Urinary bladder (tissue), 4 donors: ENCODE measurements around the gene GUCA1A. TPM values are rescaled to one million over a fixed set of nuclear protein-coding genes. Genes with fewer than 3 reads are reported as not detected.
"Not testable (repeated sequence)": the region's sequence is repeated elsewhere in the genome, so short reads cannot be mapped to it uniquely, and the experiment has no call there.

Experiments used
- DNase-seq: peaks from one replicate; pipeline ENCODE4 v3.0.0-alpha.2; 2015; ENCODE audit errors: extremely low spot score
- H3K27ac ChIP-seq: one replicate; pipeline ENCODE4 v1.5.1; 2013; ENCODE audit warnings: low read depth, mild to moderate bottlenecking, moderate library complexity
- H3K36me3 ChIP-seq: one replicate; pipeline ENCODE4 v1.6.1; 2013; ENCODE audit warnings: mild to moderate bottlenecking, moderate library complexity; ENCODE audit not compliant: insufficient read depth
- H3K4me1 ChIP-seq: one replicate; pipeline ENCODE4 v1.6.1; 2013; ENCODE audit warnings: mild to moderate bottlenecking, moderate library complexity; ENCODE audit not compliant: insufficient read depth
- H3K4me3 ChIP-seq: one replicate; pipeline ENCODE4 v1.5.1; 2013; ENCODE audit warnings: low read depth, low read length
- WGBS: extraction: QIAGEN DNeasy Blood & Tissue Kit; methylation state at CpG from one replicate; pipeline ENCODE4 v1.1.7; 2013; 5-methylcytosine and 5-hydroxymethylcytosine counted together
- polyA plus RNA-seq: library from polyadenylated mRNA; stranded (reverse); fragments of 200-250 nt; gene quantifications from one replicate; pipeline ENCODE4 v1.2.3, GENCODE V29; 2013
- total RNA-seq: library from RNA; depleted of rRNA; stranded (reverse); fragments of >200 nt; gene quantifications from one replicate; pipeline ENCODE4 v1.2.3, GENCODE V29; 2014
- donor health status: healthy with polysubstance abuse.
- donor health status: healthy.

GUCA1A gene
- total and polyA plus RNA-seq, 2 donors, result 0.16 to 2.5 TPM

DNA sequence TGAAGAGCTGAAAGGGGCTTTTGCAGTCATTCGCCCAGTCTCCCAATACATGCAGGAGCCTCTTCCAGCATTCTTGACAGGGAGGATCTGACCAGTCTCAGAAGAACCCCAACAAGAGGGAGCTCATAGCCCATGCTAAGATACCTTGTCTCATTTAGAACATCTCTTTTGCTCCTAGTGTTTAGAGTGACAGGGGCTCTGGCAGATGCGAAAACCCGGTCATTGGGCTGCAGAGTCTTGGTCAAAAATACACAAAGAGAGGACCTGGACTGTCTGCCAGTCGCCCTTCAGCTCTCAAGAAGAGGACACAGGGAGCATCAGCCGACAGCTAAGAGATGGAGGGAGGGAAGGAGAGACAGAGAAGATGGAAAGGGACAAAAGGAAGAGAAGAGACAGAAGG lies 20.9 kb downstream of the GUCA1A start:
- Histone ChIP-seq H3K27ac (no peak overlapping the region), H3K4me1 (no peaks in the 10 kb centered on the region), H3K4me3 (no peak overlapping the region), H3K36me3 (no peaks in the 10 kb centered on the region)
- WGBS, result 89% methylated on average over 5 of the region's 5 CpGs
- no peak for DNase-seq

DNA sequence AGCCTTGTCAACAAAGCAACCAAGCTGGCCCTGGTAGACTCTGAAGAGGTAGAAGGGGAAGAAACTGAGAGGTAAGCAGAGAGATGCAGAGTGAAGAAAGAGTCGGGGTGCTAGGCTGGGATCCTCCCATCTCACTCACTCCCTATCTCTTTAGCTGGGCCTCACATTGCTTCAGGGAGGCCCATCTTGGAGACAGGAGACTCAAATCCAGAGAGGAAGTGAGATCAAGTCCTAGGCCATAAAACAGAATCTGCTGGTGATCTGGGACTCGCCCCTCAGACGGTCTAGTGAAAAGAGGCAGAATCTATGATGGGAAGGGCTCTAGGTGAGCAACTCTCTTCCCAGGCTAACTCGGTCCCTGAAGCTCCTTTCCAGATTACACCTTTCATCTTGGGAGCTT lies 22.3 kb downstream of the GUCA1A start:
- H3K4me1 ChIP-seq, result no peaks in the 10 kb centered on the region
- WGBS, result 85% methylated on average over 4 of the region's 4 CpGs
- DNase-seq, result no peak
- no peaks in the 10 kb centered on the region for H3K36me3 ChIP-seq
- H3K27ac ChIP-seq, result no peak overlapping the region
- no peak overlapping the region for H3K4me3 ChIP-seq

DNA sequence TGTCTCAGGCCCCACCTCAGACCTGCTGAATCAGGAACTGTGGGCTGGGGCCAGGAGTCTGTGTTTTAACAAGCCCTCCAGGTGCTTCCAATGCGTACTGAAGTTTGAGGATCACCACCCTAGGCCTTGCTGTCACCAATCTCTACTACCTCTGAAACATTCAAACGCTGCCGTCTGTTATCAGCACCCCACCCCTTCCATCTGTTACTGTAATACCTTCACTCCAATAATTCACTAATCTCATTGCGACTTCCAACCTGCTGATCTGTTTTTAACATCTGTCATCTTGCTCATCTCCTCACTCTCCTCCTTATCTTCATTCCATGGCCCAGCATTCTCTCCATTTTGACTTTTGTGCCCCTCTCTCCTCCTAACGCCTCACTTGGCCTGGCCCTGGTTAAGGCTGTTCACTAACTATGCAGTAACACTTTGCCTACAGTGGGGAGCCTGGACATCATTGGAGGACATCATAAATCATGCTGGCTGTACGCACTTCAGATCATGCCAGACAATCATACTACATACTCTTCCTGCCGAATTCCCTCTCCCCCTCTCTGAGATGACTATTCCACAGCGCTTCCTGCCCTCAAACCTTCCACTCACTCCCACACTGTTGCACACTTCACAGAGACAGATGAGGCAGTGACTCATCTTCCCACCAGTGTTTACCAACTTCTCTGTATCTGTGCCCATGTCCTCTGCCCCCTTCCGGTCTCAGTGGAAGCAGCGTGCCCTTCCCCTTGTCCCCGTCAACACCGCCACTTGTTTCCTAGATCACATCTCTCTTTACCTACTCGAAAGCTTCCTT lies 24.6 kb downstream of the GUCA1A start:
- no peak overlapping the region for H3K27ac ChIP-seq
- no peak overlapping the region for H3K4me3 ChIP-seq

DNA sequence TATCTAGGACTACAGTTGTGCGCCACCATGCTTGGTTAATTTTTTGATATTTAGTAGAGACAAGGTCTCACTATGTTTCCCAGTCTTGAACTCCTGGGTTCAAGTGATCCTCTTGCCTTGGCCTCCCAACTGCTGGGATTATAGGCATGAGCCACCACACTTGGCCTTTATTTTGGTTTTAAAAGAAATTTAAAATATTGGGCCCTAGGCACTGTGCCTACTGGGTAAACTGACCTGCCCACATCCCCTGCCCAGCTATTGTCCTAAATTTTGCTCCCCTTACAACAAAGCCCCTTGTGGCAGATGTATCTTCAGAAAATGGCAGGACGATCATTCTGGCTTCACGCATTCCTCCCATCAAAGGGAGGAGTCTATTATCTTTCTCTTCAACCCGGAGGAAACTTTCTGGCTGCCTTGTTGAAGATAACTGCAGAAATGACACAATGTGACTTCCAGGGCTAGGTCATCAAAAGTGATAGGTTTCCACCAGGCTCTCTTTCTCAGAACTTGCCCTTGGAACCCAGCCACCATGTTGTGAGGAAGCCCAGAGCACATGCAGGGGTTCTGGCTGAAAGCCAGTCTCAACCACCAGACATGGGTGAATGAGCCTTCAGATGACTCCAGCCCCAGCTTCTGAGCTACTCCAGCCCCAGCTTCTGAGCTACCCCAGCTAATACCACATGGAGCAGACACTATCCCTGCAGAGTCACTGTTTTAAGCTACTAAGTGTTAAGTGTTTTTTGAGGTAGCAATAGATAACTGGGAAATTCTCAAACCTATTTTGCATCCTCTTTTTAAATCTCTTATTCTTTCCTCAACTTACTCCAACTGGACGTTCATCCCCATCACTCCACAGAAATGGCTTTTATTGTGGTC lies 26.2 kb downstream of the GUCA1A start:
- H3K27ac ChIP-seq, result no peak overlapping the region
- WGBS, result 76% methylated on average over 5 of the region's 5 CpGs
- H3K4me1 ChIP-seq, result no peaks in the 10 kb centered on the region
- H3K36me3 ChIP-seq, result no peaks in the 10 kb centered on the region
- no peak overlapping the region for H3K4me3 ChIP-seq
- DNase-seq, result no peak

More for the DNA sequence above, 24.6 kb downstream of the GUCA1A start:
- H3K4me1 ChIP-seq, result no peaks in the 10 kb centered on the region
- no peak for DNase-seq
- 62% methylated on average over 13 of the region's 13 CpGs for WGBS
- H3K36me3 ChIP-seq, result no peaks in the 10 kb centered on the region

DNA sequence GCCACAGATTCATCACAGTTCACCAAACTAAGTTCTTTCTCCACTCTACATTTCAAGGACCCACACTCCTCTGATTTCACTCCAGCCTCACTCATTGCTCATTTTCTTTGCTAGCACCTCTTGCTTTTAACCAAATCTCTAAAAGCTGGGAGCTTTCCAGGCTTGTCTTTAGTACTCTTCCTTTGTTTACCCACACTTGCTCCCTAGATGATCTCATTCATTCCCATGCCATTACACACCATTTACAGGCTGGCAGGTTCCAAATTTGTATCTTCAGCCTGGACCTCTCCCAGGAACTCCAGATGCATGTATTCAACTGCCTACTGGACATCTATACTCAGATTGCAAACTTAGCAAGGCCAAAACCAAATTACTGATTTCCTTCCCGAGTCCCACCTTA lies 26.9 kb downstream of the GUCA1A start:
- Histone ChIP-seq H3K4me1 (no peaks in the 10 kb centered on the region), H3K36me3 (no peaks in the 10 kb centered on the region), H3K27ac (no peak overlapping the region), H3K4me3 (no peak overlapping the region)
- WGBS, result 19% methylated on average over 1 of the region's 1 CpG
- DNase-seq, result no peak

DNA sequence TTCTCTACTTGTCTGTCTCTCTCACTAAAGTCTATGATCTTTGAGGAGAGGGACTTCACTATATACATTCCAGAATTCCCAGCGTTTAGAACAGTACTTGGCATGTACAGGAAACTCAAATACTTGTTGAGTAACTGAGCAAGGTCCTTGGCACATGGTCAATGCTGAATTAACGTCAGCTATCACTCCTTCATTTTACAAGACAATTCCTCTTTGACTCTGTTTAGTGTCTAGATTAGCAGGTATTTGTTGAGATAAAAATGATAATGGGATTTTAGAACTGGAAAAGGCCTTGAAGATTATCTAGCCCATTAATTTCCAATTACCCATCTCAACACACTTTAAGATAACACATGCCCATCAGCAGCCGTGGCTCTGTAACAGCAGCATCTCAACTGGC lies 28.2 kb downstream of the GUCA1A start:
- H3K27ac ChIP-seq, result no peak overlapping the region
- WGBS, result 35% methylated on average over 3 of the region's 3 CpGs

DNA sequence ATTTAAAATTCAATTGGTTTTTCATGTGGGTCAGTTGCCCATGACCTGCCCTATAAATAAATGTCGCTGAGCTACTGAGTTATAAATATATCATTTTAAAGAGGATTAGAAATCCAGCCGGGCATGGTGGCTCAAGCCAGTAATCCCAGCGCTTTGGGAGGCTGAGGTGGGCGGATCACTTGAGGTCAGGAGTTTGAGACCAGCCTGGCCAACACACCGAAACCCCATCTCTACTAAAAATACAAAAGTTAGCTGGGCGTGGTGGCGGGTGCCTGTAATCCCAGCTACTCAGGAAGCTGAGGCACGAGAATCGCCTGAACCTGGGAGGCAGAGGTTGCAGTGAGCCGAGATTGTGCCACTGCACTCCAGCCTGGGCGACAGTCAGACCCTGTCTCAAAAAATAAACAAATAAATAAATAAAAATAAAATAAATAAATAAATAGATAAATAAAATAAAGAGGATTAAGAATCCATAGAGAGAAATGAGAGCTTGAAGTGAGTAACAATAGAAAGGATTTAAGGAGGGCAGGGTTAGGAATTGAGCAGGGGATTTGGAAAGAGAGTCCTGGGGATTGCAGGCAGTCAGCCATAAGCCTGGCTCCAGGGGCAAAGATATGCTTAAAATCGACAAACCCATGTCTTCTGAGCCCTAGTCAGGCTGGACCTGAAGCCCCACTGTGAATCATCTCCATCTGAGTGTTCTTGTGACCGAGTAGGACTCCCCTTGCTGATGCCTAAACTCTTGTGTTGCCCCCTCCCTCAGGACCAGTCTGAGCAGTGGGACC lies 29.2 kb downstream of the GUCA1A start:
- H3K27ac ChIP-seq, H3K36me3 ChIP-seq, H3K4me3 ChIP-seq, DNase-seq, H3K4me1 ChIP-seq: not testable (repeated sequence)
- 77% methylated on average over 13 of the region's 13 CpGs for WGBS

More for the DNA sequence above, 28.2 kb downstream of the GUCA1A start:
- DNase-seq, result no peak
- Histone ChIP-seq H3K4me1 (no peaks in the 10 kb centered on the region), H3K4me3 (no peak overlapping the region), H3K36me3 (no peaks in the 10 kb centered on the region)

DNA sequence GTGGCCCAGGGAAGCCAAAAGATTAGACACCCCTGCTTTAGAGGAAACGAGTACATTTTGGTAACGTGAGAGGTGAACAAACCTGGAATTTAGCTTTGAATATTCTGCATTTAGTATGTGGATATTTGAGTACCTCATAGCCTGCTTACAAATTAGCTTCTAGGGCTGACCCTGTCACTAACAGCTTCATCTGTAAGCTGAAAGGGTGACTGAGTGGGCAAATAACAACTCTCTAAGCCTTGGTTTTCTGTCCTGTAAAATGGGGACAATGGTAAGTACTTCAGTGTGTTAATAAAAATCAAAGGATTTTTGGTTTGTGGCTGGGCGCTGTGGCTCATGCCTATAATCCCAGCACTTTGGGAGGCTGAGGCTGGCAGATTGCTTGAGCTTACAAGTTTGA lies 30.0 kb downstream of the GUCA1A start:
- no peak for DNase-seq
- WGBS, result 98% methylated on average over 3 of the region's 3 CpGs
- Histone ChIP-seq H3K4me3 (no peak overlapping the region), H3K36me3 (no peaks in the 10 kb centered on the region), H3K4me1 (no peaks in the 10 kb centered on the region), H3K27ac (no peak overlapping the region)

DNA sequence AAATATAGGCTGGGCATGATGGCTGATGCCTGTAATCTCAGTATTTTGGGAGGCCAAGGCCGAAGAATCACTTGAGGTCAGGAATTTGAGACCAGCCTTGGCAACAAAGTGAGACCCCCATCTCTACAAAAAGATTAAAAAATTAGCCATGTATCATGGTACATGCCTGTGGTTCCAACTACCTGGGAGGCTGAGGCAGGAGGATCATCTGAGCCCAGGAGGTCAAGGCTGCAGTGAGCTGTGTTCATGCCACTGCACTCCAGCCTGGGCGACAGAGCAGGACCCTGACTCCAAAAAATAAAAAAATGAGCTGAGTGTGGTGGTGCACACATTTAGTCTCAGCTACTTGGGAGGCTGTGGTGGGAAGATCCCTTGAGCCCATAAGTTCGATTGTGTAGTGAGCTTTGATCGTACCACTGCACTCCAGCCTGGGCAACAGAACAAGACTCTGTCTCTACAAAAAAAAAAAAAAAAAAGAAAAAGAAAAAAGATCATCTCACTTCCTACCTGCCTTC lies 31.7 kb downstream of the GUCA1A start:
- no peak overlapping the region for H3K27ac ChIP-seq
- 97% methylated on average over 4 of the region's 4 CpGs for WGBS
- no peak overlapping the region for H3K4me3 ChIP-seq
- DNase-seq, result no peak
- H3K4me1 ChIP-seq, result no peaks in the 10 kb centered on the region
- H3K36me3 ChIP-seq, result peaks cover 6% of the 10 kb centered on the region

DNA sequence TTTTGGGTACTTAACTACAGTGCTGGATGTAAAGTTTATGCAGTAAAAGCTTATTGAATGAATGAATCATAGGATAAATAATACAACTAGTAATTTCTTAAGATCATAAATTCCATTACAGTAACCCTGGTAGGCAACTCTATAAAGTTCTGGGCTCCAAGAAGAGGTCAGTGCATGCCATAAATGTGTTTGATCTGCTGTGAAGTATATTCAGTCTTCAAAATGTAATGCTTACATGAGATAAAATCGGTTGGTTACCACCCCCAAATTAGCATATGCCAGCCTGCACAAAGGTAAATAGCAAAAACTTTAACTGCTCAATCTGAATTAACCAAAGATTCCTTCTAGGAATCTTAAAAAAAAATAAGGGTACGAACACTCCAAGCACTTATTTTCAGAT lies 34.4 kb downstream of the GUCA1A start:
- H3K4me1 ChIP-seq, result not testable (repeated sequence)
- 82% methylated on average over 2 of the region's 2 CpGs for WGBS
- H3K36me3 ChIP-seq, result peaks cover 13% of the 10 kb centered on the region

DNA sequence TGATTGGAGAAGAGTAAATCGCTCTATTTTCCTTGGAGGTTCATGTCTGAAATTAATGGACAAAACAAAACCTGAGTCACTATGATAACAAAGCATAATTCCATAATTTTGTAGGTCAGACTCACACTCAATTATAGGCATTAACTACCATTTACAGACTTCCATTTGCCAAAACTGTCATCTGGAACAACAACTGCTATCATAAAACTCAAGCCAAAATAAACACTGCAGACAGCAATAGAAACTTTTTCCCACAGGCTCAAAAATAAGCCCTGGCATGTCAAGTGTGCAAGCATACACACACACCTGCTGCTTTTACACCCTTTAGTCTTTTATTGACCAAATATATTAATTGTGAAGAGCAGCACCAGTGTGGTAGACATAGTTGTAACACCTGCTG lies 37.4 kb downstream of the GUCA1A start:
- Histone ChIP-seq H3K27ac (no peak overlapping the region), H3K4me1 (no peaks in the 10 kb centered on the region), H3K36me3 (peaks cover 13% of the 10 kb centered on the region), H3K4me3 (no peak overlapping the region)
- WGBS, result no CpG with 5 or more reads among the region's 1 CpG
- DNase-seq, result no peak

More for the DNA sequence above, 34.4 kb downstream of the GUCA1A start:
- DNase-seq, H3K4me3 ChIP-seq, H3K27ac ChIP-seq: not testable (repeated sequence)

DNA sequence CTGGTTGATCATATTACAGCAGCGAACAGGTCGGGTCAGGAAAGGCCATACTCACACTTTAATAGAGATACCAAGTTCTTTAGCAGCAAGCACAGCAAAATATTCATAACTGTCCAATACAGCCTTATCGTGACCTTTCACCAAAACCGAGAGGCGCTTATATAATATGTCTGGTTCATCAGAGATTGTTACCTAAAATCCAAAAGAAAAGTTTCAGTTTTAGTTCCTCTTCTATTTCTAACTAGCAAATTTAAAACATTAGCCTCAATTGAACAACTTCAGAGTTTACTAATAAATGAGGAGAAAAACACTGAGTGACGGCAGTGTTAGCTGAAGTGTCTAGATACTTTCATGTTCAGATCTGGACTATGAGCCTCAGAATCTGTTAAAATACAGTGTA lies 38.6 kb downstream of the GUCA1A start:
- peaks cover 13% of the 10 kb centered on the region for H3K36me3 ChIP-seq
- no peak for DNase-seq
- H3K4me1 ChIP-seq, result no peaks in the 10 kb centered on the region
- WGBS, result 96% methylated on average over 6 of the region's 6 CpGs
- no peak overlapping the region for H3K27ac ChIP-seq
- H3K4me3 ChIP-seq, result no peak overlapping the region

DNA sequence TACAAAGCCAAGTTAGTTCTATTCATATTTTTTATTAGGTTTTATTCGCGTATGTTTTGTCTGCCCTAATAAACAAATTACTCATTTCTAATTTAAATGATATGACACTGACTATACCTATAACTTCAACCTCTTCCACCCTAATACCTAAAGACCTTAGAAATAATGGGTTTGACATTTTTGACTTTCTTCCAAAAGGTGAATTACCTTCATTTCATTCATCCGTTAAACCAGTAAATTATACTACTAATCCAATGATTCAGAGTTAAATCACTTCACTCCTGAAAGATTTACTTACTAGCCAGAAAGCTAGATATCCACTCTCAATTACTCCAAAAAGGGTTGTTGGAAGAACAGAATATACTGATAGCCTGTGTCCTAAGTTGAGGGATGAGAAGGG lies 39.3 kb downstream of the GUCA1A start:
- no peak overlapping the region for H3K27ac ChIP-seq
- H3K4me3 ChIP-seq, result no peak overlapping the region
- H3K4me1 ChIP-seq, result no peaks in the 10 kb centered on the region
- 93% methylated on average over 3 of the region's 3 CpGs for WGBS
- no peak for DNase-seq
- peaks cover 13% of the 10 kb centered on the region for H3K36me3 ChIP-seq
